Measurements from ENCODE around the gene ERVV-1. TPM values are rescaled to one million over a fixed set of nuclear protein-coding genes. Genes with fewer than 3 reads are reported as not detected.

The ERVV-1 gene
- total RNA-seq, 4 donors from 2014 or later = not detected

DNA sequence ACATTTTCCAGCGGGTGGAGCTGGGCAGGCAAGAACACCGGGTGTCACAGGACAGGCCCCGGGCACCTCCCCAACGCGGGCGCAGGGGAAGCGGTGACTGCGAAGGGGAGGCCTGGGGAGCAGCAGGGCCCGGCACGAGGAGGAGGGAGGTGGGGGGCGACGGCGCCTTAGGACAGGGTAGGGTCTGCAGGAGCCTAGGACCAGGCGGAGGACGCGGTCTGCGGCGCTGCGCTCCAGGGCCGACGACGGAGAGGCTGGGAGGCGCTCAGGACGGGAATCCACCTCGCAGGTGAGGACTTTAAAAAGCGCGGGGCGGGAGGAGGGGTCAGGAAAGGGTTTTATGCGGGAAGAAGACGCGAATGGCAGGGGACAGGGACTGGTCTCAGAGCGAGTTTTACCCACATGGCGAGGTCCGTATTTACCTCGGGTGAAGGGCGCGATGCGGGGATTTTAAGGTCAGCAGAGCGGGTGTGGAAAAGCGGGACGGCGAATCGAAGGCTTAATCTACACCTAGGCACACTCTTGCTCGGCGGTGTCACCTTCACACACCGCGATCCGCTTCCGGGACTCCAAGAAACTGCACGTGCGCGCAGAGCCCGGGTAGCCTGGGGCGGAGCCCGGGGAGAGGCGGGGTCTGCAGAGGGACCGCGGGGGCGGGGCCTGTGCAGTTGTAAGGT lies 44.3 kb downstream of the ERVV-1 start:
- TF ChIP-seq, protein P1, sequence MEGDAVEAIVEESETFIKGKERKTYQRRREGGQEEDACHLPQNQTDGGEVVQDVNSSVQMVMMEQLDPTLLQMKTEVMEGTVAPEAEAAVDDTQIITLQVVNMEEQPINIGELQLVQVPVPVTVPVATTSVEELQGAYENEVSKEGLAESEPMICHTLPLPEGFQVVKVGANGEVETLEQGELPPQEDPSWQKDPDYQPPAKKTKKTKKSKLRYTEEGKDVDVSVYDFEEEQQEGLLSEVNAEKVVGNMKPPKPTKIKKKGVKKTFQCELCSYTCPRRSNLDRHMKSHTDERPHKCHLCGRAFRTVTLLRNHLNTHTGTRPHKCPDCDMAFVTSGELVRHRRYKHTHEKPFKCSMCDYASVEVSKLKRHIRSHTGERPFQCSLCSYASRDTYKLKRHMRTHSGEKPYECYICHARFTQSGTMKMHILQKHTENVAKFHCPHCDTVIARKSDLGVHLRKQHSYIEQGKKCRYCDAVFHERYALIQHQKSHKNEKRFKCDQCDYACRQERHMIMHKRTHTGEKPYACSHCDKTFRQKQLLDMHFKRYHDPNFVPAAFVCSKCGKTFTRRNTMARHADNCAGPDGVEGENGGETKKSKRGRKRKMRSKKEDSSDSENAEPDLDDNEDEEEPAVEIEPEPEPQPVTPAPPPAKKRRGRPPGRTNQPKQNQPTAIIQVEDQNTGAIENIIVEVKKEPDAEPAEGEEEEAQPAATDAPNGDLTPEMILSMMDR (IDR thresholded peaks at IDR 0.05; ENCODE audit: low read depth) = no peak

Other genes starting within 250 kb of the ERVV-1 start
- gene ZNF600, start 227.1 kb upstream of the ERVV-1 start, total RNA-seq = 10 to 100 TPM in 3 of 4 donors, 1 to 10 TPM in 1; 8.5 to 10.6 (median 10.3) TPM
- 10 to 100 TPM in 3 of 4 donors, 1 to 10 TPM in 1; 8.5 to 17.9 (median 14.2) TPM for gene ZNF28, start 192.3 kb upstream of the ERVV-1 start, total RNA-seq
- gene ZNF468, start 156.3 kb upstream of the ERVV-1 start, total RNA-seq = 10 to 100 TPM; 10.9 to 17.0 (median 15.5) TPM
- gene ZNF320, start 116.3 kb upstream of the ERVV-1 start, total RNA-seq = 10 to 100 TPM in 1 of 4 donors, 1 to 10 TPM in 3; 5.3 to 13.9 (median 7.4) TPM
- 1 to 10 TPM; 3.4 to 6.3 (median 4.9) TPM for gene ZNF888, start 90.5 kb upstream of the ERVV-1 start, total RNA-seq
- gene ZNF816, start 51.0 kb upstream of the ERVV-1 start, total RNA-seq = 10 to 100 TPM in 1 of 4 donors, 1 to 10 TPM in 3; 4.7 to 10.8 (median 6.7) TPM
- gene ERVV-2, start 30.8 kb downstream of the ERVV-1 start, total RNA-seq = not detected
- gene ZNF160, start 89.5 kb downstream of the ERVV-1 start, total RNA-seq = 10 to 100 TPM; 41.0 to 81.6 (median 53.3) TPM
- 1 to 10 TPM; 3.6 to 7.5 (median 5.9) TPM for gene ZNF415, start 119.0 kb downstream of the ERVV-1 start, total RNA-seq
- 10 to 100 TPM in 3 of 4 donors, 1 to 10 TPM in 1; 8.3 to 24.1 (median 14.1) TPM for gene ZNF347, start 145.1 kb downstream of the ERVV-1 start, total RNA-seq
- 10 to 100 TPM in 1 of 4 donors, 1 to 10 TPM in 3; 5.6 to 12.1 (median 7.3) TPM for gene ZNF665, start 179.4 kb downstream of the ERVV-1 start, total RNA-seq
- gene ZNF677, start 241.0 kb downstream of the ERVV-1 start, total RNA-seq = 10 to 100 TPM; 11.6 to 24.6 (median 19.0) TPM
- not detected for gene VN1R2, start 244.4 kb downstream of the ERVV-1 start, total RNA-seq

All from subcutaneous adipose tissue (tissue), 4 donors.